OCI-M2 (cell line): ENCODE results near the gene CNTFR.
"Not testable (repeated sequence)": the region's sequence is repeated elsewhere in the genome, so short reads cannot be mapped to it uniquely, and the experiment has no call there.

ENCODE experiments used
- DNase-seq: peaks from one replicate; lab custom pipeline; 2025; ENCODE audit not compliant: unreplicated experiment; lab: John Stamatoyannopoulos, UW

Gene CNTFR, protein sequence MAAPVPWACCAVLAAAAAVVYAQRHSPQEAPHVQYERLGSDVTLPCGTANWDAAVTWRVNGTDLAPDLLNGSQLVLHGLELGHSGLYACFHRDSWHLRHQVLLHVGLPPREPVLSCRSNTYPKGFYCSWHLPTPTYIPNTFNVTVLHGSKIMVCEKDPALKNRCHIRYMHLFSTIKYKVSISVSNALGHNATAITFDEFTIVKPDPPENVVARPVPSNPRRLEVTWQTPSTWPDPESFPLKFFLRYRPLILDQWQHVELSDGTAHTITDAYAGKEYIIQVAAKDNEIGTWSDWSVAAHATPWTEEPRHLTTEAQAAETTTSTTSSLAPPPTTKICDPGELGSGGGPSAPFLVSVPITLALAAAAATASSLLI

DNA sequence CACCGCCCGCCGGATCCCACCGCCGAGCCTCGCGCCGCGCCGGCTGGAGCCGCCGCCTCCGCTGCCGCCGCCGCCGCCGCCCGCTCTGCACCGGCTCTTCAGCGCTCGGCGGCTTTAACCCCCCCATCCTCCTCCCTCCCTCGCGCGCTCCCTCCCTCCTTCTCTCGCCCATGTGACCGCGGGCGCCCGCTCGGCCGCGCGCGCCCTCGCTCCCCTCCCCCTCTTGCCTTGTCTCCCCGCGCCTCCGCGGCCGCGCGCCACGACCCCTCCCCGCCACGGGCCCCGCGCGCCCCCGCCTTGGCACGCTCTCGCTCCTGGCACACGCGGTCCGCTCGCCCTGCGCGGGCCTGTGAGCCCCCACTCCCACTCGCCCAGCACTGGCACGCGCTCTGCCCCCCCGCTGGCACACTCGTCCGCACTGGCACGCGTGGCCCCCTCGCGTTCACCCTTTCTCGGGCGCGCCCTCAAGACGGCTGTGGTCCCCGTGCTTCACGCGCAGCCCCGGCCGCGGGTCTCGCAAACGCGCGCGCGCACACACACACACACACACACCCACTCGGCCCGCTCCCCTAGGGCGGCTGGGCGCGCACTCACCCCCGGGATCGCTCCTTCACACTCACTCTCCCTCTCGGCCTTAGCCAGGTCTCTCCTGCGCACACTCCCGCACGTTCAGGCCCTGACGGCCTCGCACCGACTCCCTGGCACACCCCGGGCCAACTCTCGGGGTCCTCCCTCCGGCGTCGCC lies at the start of gene CNTFR:
Gene CNTFR, minus strand, starts transcription at position 89 of the 745 bp plus-strand sequence. CDS start 20,743 bp downstream, outside the sequence.
- DNase-seq, result no peak

DNA sequence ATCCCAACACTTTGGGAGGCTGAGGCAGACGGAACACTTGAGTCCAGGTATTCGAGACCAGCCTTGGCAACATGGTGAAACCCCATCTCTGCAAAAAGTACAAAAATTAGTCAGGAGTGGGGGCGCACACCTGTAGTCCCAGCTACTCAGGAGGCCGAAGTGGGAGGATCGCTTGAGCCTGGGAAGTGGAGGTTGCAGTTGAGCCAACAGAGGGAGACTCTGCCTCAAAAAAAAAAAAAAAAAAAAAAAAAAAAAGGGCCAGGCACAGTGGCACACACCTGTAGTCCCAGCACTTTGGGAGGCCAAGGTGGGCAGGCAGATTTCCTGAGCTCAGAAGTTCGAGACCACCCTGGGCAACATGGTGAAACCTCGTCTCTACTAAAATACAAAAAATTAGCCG lies 49.8 kb upstream of the CNTFR start:
- not testable (repeated sequence) for DNase-seq

DNA sequence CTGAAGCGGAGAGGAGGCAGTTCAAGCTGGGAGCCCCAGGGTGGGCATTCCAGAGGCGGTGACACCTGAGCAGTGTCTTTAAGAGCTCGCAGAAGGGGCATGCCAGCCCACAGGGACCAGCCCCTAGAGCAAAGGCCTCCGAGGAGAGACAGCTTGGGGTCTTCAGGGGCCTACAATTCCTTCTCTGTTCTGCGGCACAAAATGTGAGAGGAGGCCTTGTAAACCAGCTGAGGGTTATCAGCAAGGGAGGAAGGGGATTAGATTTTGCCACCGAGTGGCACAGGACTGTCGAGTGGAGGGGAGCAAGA lies 48.6 kb upstream of the CNTFR start:
- no peak for DNase-seq

DNA sequence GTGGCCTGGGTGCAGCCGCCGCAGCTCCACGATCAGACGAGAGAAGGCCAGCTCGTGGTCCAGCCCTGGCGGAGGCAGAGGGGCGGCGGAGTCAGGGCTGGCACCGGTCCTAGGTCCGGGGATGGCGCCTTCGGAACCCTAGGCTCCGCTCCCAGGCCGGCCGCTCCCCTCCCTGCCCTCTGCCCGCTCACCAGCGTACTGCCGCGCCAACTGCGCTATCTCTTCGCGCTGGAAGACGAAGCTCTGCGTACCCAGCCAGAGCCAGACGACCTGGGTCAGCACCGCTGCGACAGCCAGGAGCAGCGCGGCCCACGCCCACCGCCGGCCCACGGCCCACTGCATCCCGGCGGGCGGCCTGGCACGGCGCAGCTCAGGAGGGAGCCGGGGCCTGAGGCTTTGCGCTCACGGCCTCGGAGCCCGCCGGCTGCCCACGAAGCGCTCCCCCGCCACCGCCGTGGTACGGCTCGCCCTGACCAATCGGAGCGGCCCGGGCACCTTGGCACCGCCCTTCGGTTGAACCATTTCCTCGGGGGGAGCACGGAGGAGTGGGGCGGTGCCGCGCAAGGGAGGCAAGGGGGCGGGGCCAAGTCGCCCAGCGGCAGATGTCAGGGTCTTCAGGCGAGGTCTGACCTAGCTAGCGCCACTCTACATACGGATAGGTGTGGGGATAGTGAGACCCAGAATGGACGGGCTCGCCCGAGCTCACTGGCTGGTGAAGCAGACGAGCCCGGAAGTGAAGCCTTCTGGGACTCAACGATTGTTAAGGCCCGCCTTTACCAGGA lies 48.0 kb upstream of the CNTFR start, which contains the start of gene SIGMAR1:
Gene SIGMAR1, minus strand, starts transcription at position 432 of the 782 bp plus-strand sequence. Its CDS starts 90 bp downstream, at position 342.
- DNase-seq, result no peak

DNA sequence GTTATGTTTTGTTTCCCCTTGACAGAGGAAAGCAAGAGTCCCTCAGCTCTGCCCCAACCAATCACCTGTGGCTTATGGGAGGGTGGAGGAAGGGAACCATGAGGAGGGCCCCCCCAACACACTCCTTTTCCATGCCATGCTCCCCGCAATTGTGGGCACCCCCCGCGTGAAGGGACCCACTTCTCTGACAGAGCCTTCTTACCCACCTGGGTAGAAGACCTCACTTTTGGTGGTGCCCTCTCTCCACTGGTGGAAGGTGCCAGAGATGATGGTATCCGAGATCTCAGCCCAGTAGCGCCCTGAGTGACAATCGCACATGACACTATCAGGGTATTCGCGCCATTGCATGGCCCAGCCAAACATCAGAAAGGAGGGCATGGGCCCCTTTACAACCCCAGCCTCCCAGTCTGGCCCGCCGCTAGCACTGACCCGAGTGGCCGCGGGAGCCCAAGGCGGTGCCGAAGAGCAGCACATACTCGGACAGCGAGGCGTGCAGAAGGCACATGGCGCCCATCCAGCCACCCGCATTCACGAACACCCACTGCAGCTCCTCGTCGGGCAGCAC lies 47.3 kb upstream of the CNTFR start:
- DNase-seq, result no peak

DNA sequence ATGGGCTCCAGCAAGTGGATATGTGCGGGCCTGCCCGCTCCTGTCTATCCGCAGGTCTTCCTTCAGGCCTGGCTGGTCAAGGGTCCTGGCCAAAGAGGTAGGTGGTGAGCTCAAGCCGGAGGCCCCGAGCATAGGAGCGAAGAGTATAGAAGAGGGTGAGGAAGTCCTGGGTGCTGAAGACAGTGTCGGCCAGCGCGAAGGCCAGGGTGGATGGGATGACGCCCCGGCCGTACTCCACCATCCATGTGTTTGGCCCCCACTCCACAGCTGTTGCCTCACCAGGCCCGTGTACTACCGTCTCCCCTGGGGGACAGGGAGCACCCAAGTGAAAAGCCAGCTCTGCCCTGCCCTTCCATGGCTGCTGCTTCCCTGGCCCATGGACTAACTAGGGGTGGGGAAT lies 46.0 kb upstream of the CNTFR start:
- DNase-seq, result no peak

DNA sequence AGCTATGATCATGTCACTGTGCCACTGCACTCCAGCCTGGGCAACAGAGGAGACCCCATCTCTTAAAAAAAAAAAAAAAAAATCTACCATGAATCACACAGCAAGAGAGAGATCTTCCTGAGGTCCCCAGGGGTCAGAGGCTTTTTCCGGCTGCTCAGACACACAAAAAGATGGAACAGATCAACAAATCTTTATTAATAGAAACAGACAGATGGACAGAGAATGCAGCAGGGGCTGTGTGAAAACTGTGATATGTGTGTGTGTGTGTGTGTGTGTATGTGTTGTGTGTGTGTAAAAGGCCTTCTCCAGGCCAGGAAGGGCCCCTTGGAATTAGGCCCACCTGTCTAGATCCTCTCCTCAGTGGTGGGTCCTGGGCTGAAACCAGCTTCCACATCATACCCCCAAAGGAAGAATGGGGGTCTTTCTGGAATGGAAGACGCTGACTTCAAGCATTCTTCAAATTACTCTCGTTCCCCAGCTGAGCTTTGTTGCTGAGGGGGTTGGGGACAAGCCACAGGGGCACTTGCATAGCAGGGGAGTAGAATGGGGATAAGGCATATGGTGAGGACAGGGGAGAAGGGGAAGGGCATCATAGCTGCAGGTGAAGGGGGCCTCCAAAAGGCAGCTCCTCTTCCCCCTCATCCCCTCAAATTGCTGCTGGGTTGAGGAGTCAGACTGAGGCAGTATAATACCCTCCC lies 45.2 kb upstream of the CNTFR start:
- DNase-seq, result no peak

DNA sequence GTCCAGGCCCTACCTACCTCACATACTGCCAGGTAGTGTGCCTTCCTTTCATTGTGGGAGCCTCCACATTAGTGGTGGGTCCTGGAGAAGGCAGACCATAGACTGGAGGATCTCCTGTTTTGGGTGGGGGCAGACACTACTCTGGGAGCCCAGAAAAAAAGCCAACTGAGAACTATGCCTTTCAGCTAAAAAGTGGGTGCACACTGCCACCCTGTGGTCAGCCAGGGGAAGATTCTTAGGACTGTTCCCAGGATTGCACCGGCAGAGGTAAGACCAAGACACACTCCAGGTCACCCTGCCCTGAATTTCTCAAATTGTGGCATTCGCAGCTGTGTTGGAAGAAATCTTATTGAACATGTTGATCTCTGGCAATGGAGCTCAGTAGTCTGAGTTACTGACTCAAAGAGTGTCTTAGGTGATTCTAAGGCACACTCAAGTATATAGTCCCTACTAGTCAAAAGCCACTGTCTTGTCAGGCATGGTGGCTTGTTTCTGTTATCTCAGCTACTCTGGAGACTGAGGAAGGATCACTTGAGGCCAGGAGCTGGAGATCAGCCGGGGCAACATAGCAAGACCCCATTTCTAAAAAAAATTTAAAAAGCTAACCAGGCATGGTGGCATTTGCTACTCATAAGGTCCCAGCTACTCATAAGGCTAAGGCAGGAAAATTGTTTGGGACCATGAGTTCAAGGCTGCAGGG lies 44.5 kb upstream of the CNTFR start:
- peak; percentile 44 for DNase-seq

DNA sequence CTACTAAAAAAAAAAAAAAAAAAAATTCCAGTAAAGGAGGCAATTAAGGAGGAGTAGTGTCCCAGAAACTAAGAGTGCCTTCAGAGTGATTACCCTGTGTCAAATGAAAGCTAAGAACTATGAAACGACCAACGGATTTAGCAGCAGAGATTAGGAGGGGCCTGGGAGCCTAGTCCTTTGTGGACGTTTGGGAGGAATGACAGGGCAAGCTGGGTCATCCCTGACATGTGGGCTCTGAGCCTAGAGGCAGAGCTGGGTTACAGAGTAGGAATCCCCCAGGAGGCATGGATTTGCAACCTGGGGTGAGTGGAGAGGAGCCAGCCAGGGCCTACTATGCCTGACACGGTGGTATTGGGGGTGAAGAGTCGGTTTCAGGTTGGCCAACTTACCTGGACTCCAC lies 43.6 kb upstream of the CNTFR start:
- no peak for DNase-seq

DNA sequence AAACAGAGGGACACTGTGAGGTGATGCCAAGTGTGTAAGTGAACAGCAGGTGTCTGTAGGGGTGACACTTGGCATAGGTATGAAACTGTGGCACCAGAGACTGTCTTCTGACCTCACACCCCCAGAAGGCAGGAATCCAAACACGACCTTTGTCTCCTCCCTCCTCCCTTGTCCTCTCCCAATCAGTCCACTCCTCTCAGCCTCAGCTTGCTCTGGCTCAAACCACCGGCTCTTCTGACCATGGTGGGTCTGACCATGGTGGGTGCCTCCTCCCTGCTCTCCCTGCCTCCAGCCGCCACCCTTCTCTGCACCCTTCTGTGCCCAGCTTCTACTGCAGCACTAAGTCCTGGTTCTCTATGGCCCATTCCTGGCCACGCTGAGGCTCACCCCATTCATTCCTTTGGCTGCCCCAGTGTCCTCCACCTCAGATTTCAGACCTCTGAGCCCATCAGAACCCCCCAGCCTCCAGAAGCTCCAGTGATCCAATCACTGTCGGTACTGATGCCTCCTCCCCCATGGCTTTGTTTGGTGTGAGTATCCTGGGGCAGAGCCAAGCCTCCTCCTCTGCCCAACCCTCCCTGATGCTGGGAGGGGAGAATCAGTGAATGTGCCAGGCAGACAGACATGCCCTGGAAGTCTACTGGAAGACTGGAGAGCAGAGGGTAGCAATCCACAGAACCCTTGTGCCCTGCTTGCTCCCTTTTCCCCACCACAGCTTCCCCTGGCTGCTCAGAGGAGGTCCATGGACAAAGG lies 41.1 kb upstream of the CNTFR start:
- DNase-seq, result no peak

DNA sequence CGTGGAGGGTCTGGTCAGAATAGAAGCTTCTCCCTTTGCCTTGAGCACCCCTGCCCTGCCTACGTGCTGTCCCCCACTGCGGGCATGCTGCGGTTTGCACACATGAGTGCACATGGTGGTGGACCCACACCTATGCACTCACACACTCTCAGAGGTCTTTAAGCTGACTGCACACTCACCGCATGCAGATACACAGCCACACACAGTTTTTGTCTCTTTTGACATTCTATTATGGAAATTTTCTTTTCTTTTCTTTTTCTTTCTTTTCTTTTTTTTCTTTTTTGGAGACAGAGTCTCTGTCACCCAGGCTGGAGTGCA lies 39.9 kb upstream of the CNTFR start:
- DNase-seq, result no peak

DNA sequence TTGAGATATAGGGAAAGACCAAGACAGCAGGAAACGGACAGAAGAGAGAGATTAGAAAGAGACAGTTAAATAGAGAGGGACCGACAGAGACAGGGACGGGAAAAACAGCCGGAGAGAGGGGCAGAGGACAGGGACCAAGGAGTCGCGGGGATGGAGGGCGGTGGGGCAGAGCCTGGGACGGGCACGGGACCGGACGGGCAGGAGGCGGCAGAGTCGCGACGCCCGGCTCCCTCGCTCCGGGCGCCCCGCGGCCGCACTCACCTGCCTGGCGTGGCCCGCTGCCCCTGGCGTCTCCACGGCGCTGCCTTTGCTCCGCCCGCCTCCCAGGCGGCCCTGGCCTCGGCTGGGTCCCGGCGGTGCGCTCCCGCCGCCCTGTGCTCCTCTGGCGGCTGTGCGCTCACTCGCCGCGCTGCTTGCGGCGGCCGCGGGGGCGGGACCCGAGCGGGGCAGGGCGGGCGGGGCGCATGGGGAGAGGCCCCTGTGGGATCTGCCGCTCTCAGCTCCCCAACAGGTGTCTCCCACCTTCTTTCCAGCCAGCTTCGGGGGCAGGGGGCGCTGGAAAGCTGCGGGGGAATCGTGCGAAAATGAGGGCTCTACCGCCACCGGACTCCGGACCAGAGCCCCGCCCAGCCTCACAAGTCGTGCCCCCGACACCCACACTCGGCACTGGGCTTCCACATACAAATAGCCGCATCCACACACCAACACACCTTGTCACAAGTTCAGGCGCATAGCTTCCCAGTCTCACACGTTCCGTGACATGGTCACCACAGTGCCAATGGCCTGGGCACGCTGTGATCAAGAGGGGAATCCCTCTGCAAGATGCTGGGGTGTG lies 39.3 kb upstream of the CNTFR start, which contains the start of gene ARID3C:
Gene ARID3C, minus strand, starts transcription at position 411 of the 835 bp plus-strand sequence. CDS start 1,052 bp downstream, outside the sequence.
- DNase-seq, result no peak

DNA sequence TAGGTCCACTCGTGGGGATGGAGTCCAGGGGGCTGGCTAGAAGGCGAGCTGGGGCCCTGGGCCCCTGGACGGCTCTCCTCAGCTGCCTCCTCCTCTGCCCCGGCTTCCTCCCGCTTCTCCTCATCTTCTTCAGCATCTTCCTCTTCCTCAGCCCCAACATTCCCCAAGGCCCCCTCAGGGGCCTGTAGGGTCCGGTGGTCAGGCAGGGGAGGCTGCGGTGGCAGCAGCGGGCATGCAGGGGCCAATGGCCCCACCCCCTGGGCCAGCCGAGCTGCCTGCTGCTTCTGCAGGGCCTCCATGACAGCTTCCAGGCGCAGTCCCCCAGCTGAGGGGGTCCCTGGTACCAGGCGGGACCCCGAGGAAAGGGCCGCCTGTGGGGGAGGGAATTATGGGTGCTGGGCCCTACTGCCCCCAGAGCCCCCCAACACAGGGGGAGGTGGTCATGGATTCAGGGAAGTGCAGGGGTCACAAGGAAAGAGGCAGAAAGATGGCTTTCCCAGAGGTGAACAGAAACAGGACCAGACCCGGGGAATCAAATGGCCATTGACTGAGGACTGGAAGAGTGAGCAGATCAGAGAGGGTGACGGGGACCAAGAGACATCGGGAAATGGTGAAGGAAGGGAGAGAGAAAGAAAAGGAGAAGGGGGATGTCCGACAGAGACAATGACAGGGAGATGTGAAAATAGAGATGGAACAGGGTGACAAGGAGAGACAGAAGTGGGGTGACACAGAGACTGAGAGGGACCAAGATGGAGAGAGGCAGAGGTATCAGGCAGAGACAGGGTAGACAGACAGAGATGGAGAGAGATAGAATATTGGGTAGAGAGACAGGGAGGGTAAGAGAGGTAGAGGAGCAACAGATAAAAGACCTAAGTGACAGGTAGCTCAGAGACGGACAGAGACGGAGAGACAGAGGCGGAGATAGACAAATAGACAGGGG lies 38.5 kb upstream of the CNTFR start:
- DNase-seq, result no peak

DNA sequence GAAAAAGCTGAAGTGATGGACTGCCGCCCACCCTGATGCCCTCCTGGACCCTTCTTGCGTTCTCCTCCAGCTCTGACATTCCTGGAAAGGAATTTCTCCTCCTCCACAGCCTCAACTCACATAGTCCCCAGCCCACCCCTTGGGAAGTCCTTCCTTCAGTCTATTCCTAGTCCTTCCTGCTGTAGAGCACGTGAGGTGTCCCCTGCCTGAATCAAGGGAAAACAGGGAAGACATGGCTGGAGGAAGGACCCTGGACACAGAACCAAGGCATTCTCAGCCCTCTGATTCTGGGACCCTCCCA lies 35.6 kb upstream of the CNTFR start:
- DNase-seq, result no peak

DNA sequence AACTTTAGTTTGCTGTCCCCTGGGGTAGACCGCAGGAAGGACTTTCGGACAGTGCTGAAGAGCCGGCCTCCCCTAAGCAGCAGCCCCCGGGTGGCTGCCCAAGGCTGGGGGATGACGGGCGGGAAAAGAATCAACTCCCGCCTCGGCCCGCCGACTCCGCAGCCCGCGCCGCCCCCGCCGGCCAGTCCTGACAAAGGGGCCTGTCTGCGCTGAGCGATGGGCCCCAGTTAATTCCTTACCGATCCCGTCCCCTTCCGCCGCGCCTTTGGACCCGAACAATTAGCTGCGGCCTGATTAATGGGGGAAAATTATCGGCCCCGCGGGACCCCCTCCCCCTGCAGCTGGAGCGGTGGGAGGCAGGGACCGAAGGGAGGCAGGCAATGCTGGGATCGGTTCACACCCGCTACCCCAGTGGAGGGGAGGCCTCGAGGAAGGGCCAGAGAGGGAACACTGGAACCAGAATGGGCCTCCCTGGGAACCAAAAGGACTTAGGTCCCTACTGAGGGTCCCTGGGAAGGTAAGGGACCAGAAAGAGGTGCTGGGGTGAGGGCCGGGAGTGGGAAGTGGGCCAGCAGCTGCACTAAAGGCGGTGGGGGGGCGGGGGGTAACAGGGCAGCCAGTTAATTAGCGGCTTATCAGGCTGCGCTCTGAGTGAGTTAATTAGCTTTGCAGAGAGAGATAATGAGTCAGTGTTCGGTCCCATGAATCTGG lies 35.1 kb upstream of the CNTFR start:
- no peak for DNase-seq

DNA sequence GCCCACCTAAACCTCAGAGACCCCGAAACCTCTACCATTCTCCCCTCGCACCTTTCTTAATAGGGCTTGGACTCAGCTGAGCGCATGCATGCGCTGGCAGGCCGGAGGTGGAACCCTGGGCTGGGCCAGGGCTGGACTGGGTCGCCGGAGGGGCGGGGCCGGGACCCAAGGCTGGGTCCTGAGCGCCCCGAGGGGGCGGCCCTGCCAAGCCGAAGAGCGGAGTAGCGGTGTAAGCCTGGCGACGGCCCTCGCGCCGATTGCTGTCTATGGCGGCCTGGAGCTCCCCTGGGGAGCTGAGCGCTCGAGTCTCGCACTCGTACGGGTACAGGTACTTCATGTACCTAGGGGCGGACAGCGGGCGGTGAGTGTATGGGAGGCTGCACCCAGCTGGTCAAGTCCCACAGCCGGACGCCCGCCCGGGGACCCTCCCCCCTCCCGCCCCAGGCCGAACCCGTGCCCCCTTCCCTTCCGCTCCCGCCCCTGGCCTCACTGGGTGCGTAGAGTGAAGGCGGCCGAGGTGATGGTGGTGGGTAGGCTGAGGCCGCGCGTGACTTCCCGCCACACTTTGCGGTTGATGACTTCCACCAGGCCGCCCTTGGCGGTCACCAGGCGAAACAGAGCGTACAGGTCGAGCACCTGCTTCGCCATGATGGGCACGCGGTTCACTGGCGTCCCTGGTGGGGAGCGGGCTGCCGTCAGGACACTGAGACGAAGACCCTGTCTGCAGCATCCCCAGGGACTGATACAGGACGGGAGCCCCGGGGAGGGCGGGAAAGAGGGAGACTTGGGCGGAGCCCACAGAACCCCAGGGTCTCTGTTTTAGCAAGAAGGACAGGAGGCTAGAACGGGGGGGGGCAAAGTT lies 34.1 kb upstream of the CNTFR start:
- DNase-seq, result no peak
